OCI-LY3 (cell line): ENCODE results near the gene PNISR.

Experiments
- H2AFZ ChIP-seq: fragments of 200-600, 300-600 bp; shearing (Covaris generic); 2 replicates; pipeline ENCODE4 v1.6.0; 2014; ENCODE audit warnings: antibody characterized with exemption, low read depth, low read length
- H3K27ac ChIP-seq: fragments of 200-600, 300-600 bp; sonication (generic); 2 replicates; pipeline ENCODE4 v1.5.1; 2014; ENCODE audit warnings: mild to moderate bottlenecking, low read length, moderate library complexity, mixed read lengths
- H3K27me3 ChIP-seq: fragments of 200-600, 300-600 bp; sonication (generic); 2 replicates; pipeline ENCODE4 v1.6.1; 2014; ENCODE audit warnings: low read depth, low read length, mixed read lengths
- H3K36me3 ChIP-seq: fragments of 200-600, 300-600 bp; sonication (generic); replicated peaks from 2 replicates; pipeline ENCODE3; 2014; ENCODE audit warnings: low read depth, low read length, mixed read lengths
- H3K4me1 ChIP-seq: fragments of 300-600, 200-600 bp; sonication (generic); 2 replicates; pipeline ENCODE4 v1.6.1; 2014; ENCODE audit warnings: low read length, mixed read lengths
- H3K4me2 ChIP-seq: fragments of 200-600, 300-600 bp; sonication (generic); 2 replicates; pipeline ENCODE4 v1.6.1; 2014; ENCODE audit warnings: low read length, mixed read lengths
- H3K4me3 ChIP-seq: fragments of 300-600, 200-600 bp; sonication (generic); 2 replicates; pipeline ENCODE4 v1.5.1; 2014; ENCODE audit warnings: antibody characterized with exemption, mild to moderate bottlenecking, low read length, moderate library complexity
- H3K79me2 ChIP-seq: fragments of 300-600, 200-600 bp; shearing (Covaris generic); 2 replicates; pipeline ENCODE4 v1.6.1; 2014; ENCODE audit warnings: mild to moderate bottlenecking, low read length, mixed read lengths
- H3K9ac ChIP-seq: fragments of 300-600, 200-600 bp; shearing (Covaris generic); 2 replicates; pipeline ENCODE4 v1.6.0; 2014; ENCODE audit warnings: mild to moderate bottlenecking, low read length, moderate library complexity
- H3K9me3 ChIP-seq: fragments of 200-600, 300-600 bp; shearing (Covaris generic); 2 replicates; pipeline ENCODE4 v1.6.1; 2014; ENCODE audit warnings: low read length, mixed read lengths; ENCODE audit not compliant: insufficient read depth
- H4K20me1 ChIP-seq: fragments of 200-600, 300-600 bp; sonication (generic); 2 replicates; pipeline ENCODE4 v1.6.1; 2016; ENCODE audit warnings: low read length, mixed read lengths; ENCODE audit not compliant: insufficient read depth
- EZH2phosphoT487 ChIP-seq: fragments of 200-600 bp; shearing (Covaris generic); IDR thresholded peaks from 2 replicates; pipeline ENCODE4 v1.6.1; 2018; ENCODE audit warnings: antibody characterized with exemption, mixed run types, low read depth
- TF ChIP-seq, protein P1 (sequence below): fragments of 200-600, 300-600 bp; sonication (generic); IDR thresholded peaks from 2 replicates; pipeline ENCODE4 v1.5.1; 2014; ENCODE audit warnings: antibody characterized with exemption, low read length, low read depth

The PNISR gene

DNA sequence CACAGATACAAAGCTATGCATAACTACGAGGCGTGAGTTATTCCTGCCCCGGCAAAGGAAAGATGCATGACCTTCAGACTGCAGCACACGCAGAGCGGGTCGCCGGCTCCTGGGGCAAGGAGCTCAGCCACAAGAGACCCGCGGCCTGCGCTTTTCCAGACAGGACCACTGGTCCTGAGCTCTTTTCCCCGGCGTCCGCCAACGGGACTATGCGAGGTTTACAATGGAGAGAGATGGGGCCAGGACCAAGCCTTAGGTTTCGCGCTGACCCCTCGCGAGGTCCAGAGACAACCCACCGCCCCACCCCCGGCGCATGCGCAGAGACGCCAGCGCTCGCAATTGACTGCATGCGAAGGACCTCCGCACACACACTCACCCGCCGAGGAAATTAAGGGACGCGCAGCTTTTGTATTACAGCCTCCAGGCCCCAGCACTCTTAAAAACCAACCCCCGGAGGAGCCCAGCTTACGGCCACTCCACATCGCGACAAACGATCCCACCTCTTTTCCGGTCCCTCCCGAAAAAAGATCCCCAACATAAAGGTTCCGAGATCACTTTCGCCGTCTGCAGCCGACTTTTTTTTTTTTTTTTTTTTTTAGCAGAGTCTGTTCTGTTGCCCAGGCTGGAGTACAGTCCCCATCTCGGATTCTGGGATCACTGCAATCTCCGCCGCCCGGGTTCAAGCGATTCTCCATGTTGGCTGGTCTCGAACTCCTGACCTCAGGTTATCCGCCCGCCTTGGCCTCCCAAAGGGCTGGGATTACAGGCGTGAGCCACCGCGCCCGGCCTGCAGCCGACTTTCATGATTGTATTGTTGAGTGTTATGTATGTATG, 31.2 kb downstream of the PNISR start, which contains the start of gene COQ3:
Gene COQ3 (minus strand): TSS at position 498 of the 834 bp plus-strand sequence. CDS start 16 bp downstream, at position 482.
- no peaks in the 10 kb centered on the region for H3K27me3 ChIP-seq
- peak within 1 kb of the TSS; percentile 76 for H3K27ac ChIP-seq
- H4K20me1 ChIP-seq = no peaks in the 10 kb centered on the region
- H3K79me2 ChIP-seq = no peaks in the 10 kb centered on the region
- peak within 1 kb of the TSS; percentile 83 for H3K9ac ChIP-seq
- H3K9me3 ChIP-seq = no peaks in the 10 kb centered on the region
- H2AFZ ChIP-seq = peak within 1 kb of the TSS; percentile 92
- peak within 1 kb of the TSS; percentile 90 for H3K4me2 ChIP-seq
- TF ChIP-seq, protein P1, sequence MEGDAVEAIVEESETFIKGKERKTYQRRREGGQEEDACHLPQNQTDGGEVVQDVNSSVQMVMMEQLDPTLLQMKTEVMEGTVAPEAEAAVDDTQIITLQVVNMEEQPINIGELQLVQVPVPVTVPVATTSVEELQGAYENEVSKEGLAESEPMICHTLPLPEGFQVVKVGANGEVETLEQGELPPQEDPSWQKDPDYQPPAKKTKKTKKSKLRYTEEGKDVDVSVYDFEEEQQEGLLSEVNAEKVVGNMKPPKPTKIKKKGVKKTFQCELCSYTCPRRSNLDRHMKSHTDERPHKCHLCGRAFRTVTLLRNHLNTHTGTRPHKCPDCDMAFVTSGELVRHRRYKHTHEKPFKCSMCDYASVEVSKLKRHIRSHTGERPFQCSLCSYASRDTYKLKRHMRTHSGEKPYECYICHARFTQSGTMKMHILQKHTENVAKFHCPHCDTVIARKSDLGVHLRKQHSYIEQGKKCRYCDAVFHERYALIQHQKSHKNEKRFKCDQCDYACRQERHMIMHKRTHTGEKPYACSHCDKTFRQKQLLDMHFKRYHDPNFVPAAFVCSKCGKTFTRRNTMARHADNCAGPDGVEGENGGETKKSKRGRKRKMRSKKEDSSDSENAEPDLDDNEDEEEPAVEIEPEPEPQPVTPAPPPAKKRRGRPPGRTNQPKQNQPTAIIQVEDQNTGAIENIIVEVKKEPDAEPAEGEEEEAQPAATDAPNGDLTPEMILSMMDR = no peak
- no peak for TF ChIP-seq EZH2phosphoT487
- no peaks in the 10 kb centered on the region for H3K36me3 ChIP-seq
- H3K4me1 ChIP-seq = 0 out of 2 replicates have a peak, but pooled peaks cover 5% of the 10 kb centered on the region
- peak within 1 kb of the TSS; percentile 98 for H3K4me3 ChIP-seq

DNA sequence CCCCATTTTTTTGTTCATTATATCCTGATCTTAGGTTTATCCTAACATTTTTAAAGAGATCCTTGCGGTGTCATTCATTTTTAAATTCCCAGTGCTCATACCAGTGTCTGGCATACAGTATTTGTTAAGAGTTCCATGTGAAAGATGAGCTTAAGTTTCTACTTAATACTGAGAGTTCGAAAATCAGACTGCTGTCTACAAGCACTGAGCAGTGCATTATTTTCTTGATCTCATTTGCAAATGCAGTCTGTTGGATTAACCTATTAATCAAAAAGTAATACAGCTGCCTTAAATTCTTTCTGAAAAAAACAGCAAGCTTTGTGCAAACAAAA, 31.8 kb downstream of the PNISR start:
- Histone ChIP-seq H3K27ac (peak overlapping the region; percentile 76), H2AFZ (peak overlapping the region; percentile 92)
- TF ChIP-seq, protein P1 = no peak
- no peak for TF ChIP-seq EZH2phosphoT487

DNA sequence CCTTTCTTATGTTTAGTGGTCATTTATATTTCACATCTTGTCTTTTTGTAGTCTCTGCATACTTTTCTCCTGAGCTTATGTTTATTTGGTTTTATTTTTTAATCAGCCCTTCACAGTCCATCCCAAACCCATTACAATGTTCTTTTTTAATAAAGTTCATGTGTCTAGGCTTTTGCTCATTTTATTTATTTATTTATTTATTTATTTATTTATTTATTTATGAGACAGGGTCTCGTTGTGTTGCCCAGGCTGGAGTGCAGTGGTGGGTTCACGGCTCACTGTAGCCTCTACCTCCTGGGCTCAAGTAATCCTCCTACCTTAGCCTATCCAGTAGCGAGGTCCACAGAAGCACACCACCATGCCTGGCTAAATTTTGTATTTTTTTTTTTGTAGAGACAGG, 34.2 kb downstream of the PNISR start:
- TF ChIP-seq, protein P1 = no peak
- TF ChIP-seq EZH2phosphoT487 = no peak
- Histone ChIP-seq H3K9ac (no peak overlapping the region), H3K79me2 (no peaks in the 10 kb centered on the region), H3K4me3 (no peak overlapping the region), H2AFZ (no peak overlapping the region), H3K9me3 (no peaks in the 10 kb centered on the region), H3K4me1 (0 out of 2 replicates have a peak, but pooled peaks cover 5% of the 10 kb centered on the region), H4K20me1 (no peaks in the 10 kb centered on the region), H3K27me3 (no peaks in the 10 kb centered on the region), H3K4me2 (no peak overlapping the region), H3K36me3 (no peaks in the 10 kb centered on the region), H3K27ac (no peak overlapping the region)

More for the DNA sequence above, 31.8 kb downstream of the PNISR start:
- Histone ChIP-seq H3K9ac (peak overlapping the region; percentile 83), H3K79me2 (no peaks in the 10 kb centered on the region), H3K4me3 (peak overlapping the region; percentile 98), H3K9me3 (no peaks in the 10 kb centered on the region), H3K4me2 (peak overlapping the region; percentile 90), H3K4me1 (0 out of 2 replicates have a peak, but pooled peaks cover 5% of the 10 kb centered on the region), H4K20me1 (no peaks in the 10 kb centered on the region), H3K36me3 (no peaks in the 10 kb centered on the region), H3K27me3 (no peaks in the 10 kb centered on the region)

DNA sequence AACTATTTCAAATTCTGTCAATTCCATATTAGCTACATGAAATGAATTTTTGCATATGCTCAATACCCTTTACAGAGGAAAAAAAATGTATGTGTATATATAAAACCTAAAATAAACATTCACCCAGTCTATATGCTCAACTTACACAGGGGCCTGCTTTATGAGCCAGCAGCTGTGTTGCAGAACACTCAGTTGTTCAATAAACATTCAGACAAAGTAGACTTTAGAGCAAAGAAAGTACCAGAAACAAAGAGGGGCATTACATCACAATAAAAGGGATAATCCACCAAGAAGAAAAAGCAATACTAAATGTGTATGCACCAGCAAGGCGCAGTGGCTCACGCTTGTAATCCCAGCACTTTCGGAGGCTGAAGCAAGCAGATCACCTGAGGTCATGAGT, 40.6 kb downstream of the PNISR start:
- H3K4me1 ChIP-seq = no peaks in the 10 kb centered on the region
- no peak overlapping the region for H3K9ac ChIP-seq
- no peaks in the 10 kb centered on the region for H3K9me3 ChIP-seq
- H3K79me2 ChIP-seq = no peaks in the 10 kb centered on the region
- H3K4me3 ChIP-seq = no peak overlapping the region
- TF ChIP-seq, protein P1 = no peak
- H2AFZ ChIP-seq = no peak overlapping the region
- H4K20me1 ChIP-seq = no peaks in the 10 kb centered on the region
- H3K4me2 ChIP-seq = no peak overlapping the region
- H3K27ac ChIP-seq = no peak overlapping the region
- no peaks in the 10 kb centered on the region for H3K27me3 ChIP-seq
- H3K36me3 ChIP-seq = no peaks in the 10 kb centered on the region
